Measurements from ENCODE around the gene TSBP1.
"Not testable (repeated sequence)": the region's sequence is repeated elsewhere in the genome, so short reads cannot be mapped to it uniquely, and the experiment has no call there.

TSBP1 gene

GRCh38 chr6:32371229-32371628 lies 474 bp downstream of the TSBP1 start:
- TF ChIP-seq CTCF (IDR thresholded peaks at IDR 0.05) = no peak
- Histone ChIP-seq H3K4me3 (ENCODE audit: low read depth in 1 of 2, low read length in 1 of 2) (no peak overlapping the region), H3K9me3 (no peaks in the 10 kb centered on the region), H3K36me3 (no peaks in the 10 kb centered on the region), H3K27ac (no peak overlapping the region), H3K27me3 (peaks cover 5% of the 10 kb centered on the region), H3K4me1 (ENCODE audit: control insufficient read depth in 1 of 2, insufficient read depth in 1 of 2, low read depth in 1 of 2, low read length in 1 of 2) (no peaks in the 10 kb centered on the region)

GRCh38 chr6:32370505-32370904 lies 1.2 kb downstream of the TSBP1 start:
- Histone ChIP-seq H3K9me3 (no peaks in the 10 kb centered on the region), H3K4me3 (ENCODE audit: low read depth in 1 of 2, low read length in 1 of 2) (no peak overlapping the region), H3K27me3 (peaks cover 5% of the 10 kb centered on the region), H3K27ac (no peak overlapping the region), H3K36me3 (no peaks in the 10 kb centered on the region), H3K4me1 (ENCODE audit: control insufficient read depth in 1 of 2, insufficient read depth in 1 of 2, low read depth in 1 of 2, low read length in 1 of 2) (no peaks in the 10 kb centered on the region)
- no peak for TF ChIP-seq CTCF (IDR thresholded peaks at IDR 0.05)

GRCh38 chr6:32369660-32370059 lies 2.0 kb downstream of the TSBP1 start:
- no peak overlapping the region for H3K27ac ChIP-seq
- H3K9me3 ChIP-seq = no peaks in the 10 kb centered on the region
- no peak for TF ChIP-seq CTCF (IDR thresholded peaks at IDR 0.05)

GRCh38 chr6:32367644-32368043 lies 4.1 kb downstream of the TSBP1 start:
- Histone ChIP-seq H3K27ac (no peak overlapping the region), H3K4me1 (ENCODE audit: control insufficient read depth in 1 of 2, insufficient read depth in 1 of 2, low read depth in 1 of 2, low read length in 1 of 2) (no peaks in the 10 kb centered on the region), H3K36me3 (no peaks in the 10 kb centered on the region), H3K4me3 (ENCODE audit: low read depth in 1 of 2, low read length in 1 of 2) (no peak overlapping the region), H3K27me3 (peaks cover 5% of the 10 kb centered on the region), H3K9me3 (no peaks in the 10 kb centered on the region)
- TF ChIP-seq CTCF (IDR thresholded peaks at IDR 0.05) = no peak

More at GRCh38 chr6:32369660-32370059, 2.0 kb downstream of the TSBP1 start:
- H3K36me3 ChIP-seq = no peaks in the 10 kb centered on the region
- H3K4me3 ChIP-seq (ENCODE audit: low read depth in 1 of 2, low read length in 1 of 2) = no peak overlapping the region
- H3K4me1 ChIP-seq (ENCODE audit: control insufficient read depth in 1 of 2, insufficient read depth in 1 of 2, low read depth in 1 of 2, low read length in 1 of 2) = no peaks in the 10 kb centered on the region
- H3K27me3 ChIP-seq = peaks cover 5% of the 10 kb centered on the region

- not testable (repeated sequence) for H3K4me1 ChIP-seq (ENCODE audit: control insufficient read depth in 1 of 2, insufficient read depth in 1 of 2, low read depth in 1 of 2, low read length in 1 of 2); H3K36me3 ChIP-seq; H3K27ac ChIP-seq; H3K4me3 ChIP-seq (ENCODE audit: low read depth in 1 of 2, low read length in 1 of 2); H3K9me3 ChIP-seq; H3K27me3 ChIP-seq
Observed at GRCh38 chr6:32359225-32359624, 12.5 kb downstream of the TSBP1 start.

- H3K9me3 ChIP-seq; H3K27ac ChIP-seq; H3K4me1 ChIP-seq (ENCODE audit: control insufficient read depth in 1 of 2, insufficient read depth in 1 of 2, low read depth in 1 of 2, low read length in 1 of 2); H3K4me3 ChIP-seq (ENCODE audit: low read depth in 1 of 2, low read length in 1 of 2); H3K27me3 ChIP-seq; H3K36me3 ChIP-seq: not testable (repeated sequence)
Observed at GRCh38 chr6:32358548-32358947, 13.2 kb downstream of the TSBP1 start.

DNA sequence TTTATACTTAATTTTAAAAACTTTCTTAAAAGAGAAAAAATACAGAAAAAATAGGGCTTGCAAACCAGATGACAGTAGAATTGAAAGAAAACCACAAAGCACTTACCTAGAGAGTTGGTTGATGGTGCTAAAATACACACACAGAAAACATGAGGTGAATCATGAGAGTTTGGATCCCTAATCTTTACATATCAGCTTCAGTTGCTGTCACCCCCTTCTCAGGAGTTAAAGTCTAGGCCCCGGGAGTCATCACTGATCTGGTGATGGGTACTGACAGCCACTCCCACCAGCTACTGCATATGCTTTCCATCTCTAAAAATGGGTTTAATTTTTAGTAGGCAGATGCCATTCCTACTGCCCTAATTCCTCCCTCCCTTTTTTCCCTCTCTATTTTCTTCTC lies 16.7 kb downstream of the TSBP1 start:
- Histone ChIP-seq H3K4me3 (ENCODE audit: low read depth in 1 of 2, low read length in 1 of 2) (no peak overlapping the region), H3K36me3 (no peaks in the 10 kb centered on the region), H3K27me3 (no peaks in the 10 kb centered on the region), H3K4me1 (ENCODE audit: control insufficient read depth in 1 of 2, insufficient read depth in 1 of 2, low read depth in 1 of 2, low read length in 1 of 2) (no peaks in the 10 kb centered on the region), H3K27ac (no peak overlapping the region), H3K9me3 (no peaks in the 10 kb centered on the region)
- no peak for TF ChIP-seq CTCF (IDR thresholded peaks at IDR 0.05)

Measured in neutrophil (primary cell).